GM18909 (cell line): ENCODE data around the gene PPP4R3A.
A peak's percentile ranks its signal among the peaks of the same experiment; 100 is the strongest.
"Not testable (repeated sequence)": the region's sequence is repeated elsewhere in the genome, so short reads cannot be mapped to it uniquely, and the experiment has no call there.

ENCODE experiments used
- ATAC-seq: cut with Tn5 transposase; IDR thresholded peaks from one replicate; pipeline ENCODE4 v1.9.1; 2021; ENCODE audit warnings: mild to moderate bottlenecking; ENCODE audit not compliant: unreplicated experiment, poor library complexity

The PPP4R3A gene

GRCh38 chr14:91510171-91511042 lies at the start of gene PPP4R3A:
Gene PPP4R3A (minus strand): TSS chr14:91510310. CDS start chr14:91509647, 663 bp downstream.
- ATAC-seq, result peak; percentile 84

GRCh38 chr14:91555531-91555930 lies 45.4 kb upstream of the PPP4R3A start:
- no peak for ATAC-seq

- ATAC-seq, result no peak
Measured at GRCh38 chr14:91554535-91555332, 44.6 kb upstream of the PPP4R3A start.

- no peak for ATAC-seq
Measured at GRCh38 chr14:91548108-91548507, 38.0 kb upstream of the PPP4R3A start.

GRCh38 chr14:91545946-91546716 lies 36.0 kb upstream of the PPP4R3A start:
- no peak for ATAC-seq

- no peak for ATAC-seq
Measured at GRCh38 chr14:91545204-91545603, 35.1 kb upstream of the PPP4R3A start.

- no peak for ATAC-seq
Measured at GRCh38 chr14:91536327-91536726, 26.2 kb upstream of the PPP4R3A start.

GRCh38 chr14:91534059-91534458 lies 23.9 kb upstream of the PPP4R3A start:
- ATAC-seq, result not testable (repeated sequence)

GRCh38 chr14:91533623-91534022 lies 23.5 kb upstream of the PPP4R3A start:
- ATAC-seq, result no peak

GRCh38 chr14:91523972-91524371 lies 13.9 kb upstream of the PPP4R3A start:
- no peak for ATAC-seq

- ATAC-seq, result no peak
Measured at GRCh38 chr14:91521061-91521640, 11.0 kb upstream of the PPP4R3A start.

GRCh38 chr14:91520138-91520537 lies 10.0 kb upstream of the PPP4R3A start:
- no peak for ATAC-seq

- ATAC-seq, result no peak
Measured at GRCh38 chr14:91519239-91520036, 9.3 kb upstream of the PPP4R3A start.

- no peak for ATAC-seq
Measured at GRCh38 chr14:91516663-91517388, 6.7 kb upstream of the PPP4R3A start.

GRCh38 chr14:91515979-91516378 lies 5.9 kb upstream of the PPP4R3A start:
- no peak for ATAC-seq

GRCh38 chr14:91511043-91511383 lies 903 bp upstream of the PPP4R3A start:
- ATAC-seq, result no peak

GRCh38 chr14:91509878-91510170 lies 286 bp downstream of the PPP4R3A start:
- peak; percentile 22 for ATAC-seq

- peak; percentile 17 for ATAC-seq
Measured at GRCh38 chr14:91509083-91509877, 830 bp downstream of the PPP4R3A start.
